Natural killer cell treated with Interleukin-12 subunit alpha and Interleukin-12 subunit beta and Interleukin-15 and Interleukin-18, amount 100 ng/mL, for 72 hours (primary cell): Measurements from ENCODE around the gene FNDC3B. TPM values are rescaled to one million over a fixed set of nuclear protein-coding genes. Genes with fewer than 3 reads are reported as not detected.

Experiments used
- ATAC-seq, 2 donors: fragments of 150-1000 bp; cut with Tn5 transposase in 1 of 2; sonication (Bioruptor Pico), chemical (Tn5 transposase) in 1 of 2; 2 replicates each; pipeline ENCODE4 v1.10.0; 2021
- DNase-seq: peaks from one replicate; pipeline ENCODE4 v3.0.0; 2022; ENCODE audit warnings: low spot score
- H3K27ac Mint-ChIP-seq, 2 donors: 1 replicate in 1 of 2; 2 replicates in 1 of 2; pipeline ENCODE4 v1.8.0; 2022; ENCODE audit warnings: mixed read lengths in 2 of 2, mild to moderate bottlenecking in 1 of 2, moderate library complexity in 1 of 2
- H3K27me3 Mint-ChIP-seq, 2 donors: 1 replicate in 1 of 2; 2 replicates in 1 of 2; pipeline ENCODE4 v1.8.0; 2022; ENCODE audit warnings: mixed read lengths in 2 of 2
- H3K36me3 Mint-ChIP-seq: one replicate; pipeline ENCODE4 v1.8.0; 2022; ENCODE audit warnings: mixed read lengths
- H3K4me1 Mint-ChIP-seq, 2 donors: 1 replicate in 1 of 2; 2 replicates in 1 of 2; pipeline ENCODE4 v1.8.0; 2022; ENCODE audit warnings: low read depth in 2 of 2, mixed read lengths in 2 of 2, mild to moderate bottlenecking in 1 of 2
- H3K4me3 Mint-ChIP-seq: one replicate; pipeline ENCODE4 v1.8.0; 2022; ENCODE audit warnings: mixed read lengths
- H3K9me3 Mint-ChIP-seq: 2 replicates; pipeline ENCODE4 v1.8.0; 2022; ENCODE audit warnings: mixed read lengths
- total RNA-seq, 2 donors: library from RNA; stranded (reverse); gene quantifications; one replicate each; pipeline ENCODE4 v1.2.3, GENCODE V29; 2022

The FNDC3B gene
- total RNA-seq, 2 donors from 2014 or later = 149 to 217 TPM

GRCh38 chr3:172262991-172263608 lies 223.7 kb downstream of the FNDC3B start:
- H3K27ac Mint-ChIP-seq = no peak overlapping the region
- DNase-seq (no peak), ATAC-seq (no peak)
- H3K4me3 Mint-ChIP-seq = no peak overlapping the region
- H3K9me3 Mint-ChIP-seq = no peaks in the 10 kb centered on the region
- H3K4me1 Mint-ChIP-seq = peaks cover 15 to 21% of the 10 kb centered on the region in 2 donors
- H3K27me3 Mint-ChIP-seq = no peaks in the 10 kb centered on the region
- H3K36me3 Mint-ChIP-seq = peaks cover 22% of the 10 kb centered on the region

- Mint-ChIP-seq H3K9me3 (no peaks in the 10 kb centered on the region), H3K4me3 (no peak overlapping the region), H3K27me3 (no peaks in the 10 kb centered on the region), H3K4me1 (peaks cover 15 to 21% of the 10 kb centered on the region in 2 donors), H3K27ac (peak overlapping the region in 1 of 2 donors; percentile 78), H3K36me3 (peaks cover 22% of the 10 kb centered on the region)
- ATAC-seq (no peak), DNase-seq (no peak)
These were observed 224.6 kb downstream of the FNDC3B start for GRCh38 chr3:172263781-172264486.

GRCh38 chr3:172266103-172266502 lies 226.7 kb downstream of the FNDC3B start:
- peak overlapping the region in 1 of 2 donors; percentile 33 for H3K27ac Mint-ChIP-seq
- no peaks in the 10 kb centered on the region for H3K27me3 Mint-ChIP-seq
- no peak overlapping the region for H3K4me3 Mint-ChIP-seq
- no peak for ATAC-seq
- peaks cover 21% of the 10 kb centered on the region in 2 donors for H3K4me1 Mint-ChIP-seq
- DNase-seq = no peak
- H3K36me3 Mint-ChIP-seq = peaks cover 25% of the 10 kb centered on the region
- no peaks in the 10 kb centered on the region for H3K9me3 Mint-ChIP-seq

DNA sequence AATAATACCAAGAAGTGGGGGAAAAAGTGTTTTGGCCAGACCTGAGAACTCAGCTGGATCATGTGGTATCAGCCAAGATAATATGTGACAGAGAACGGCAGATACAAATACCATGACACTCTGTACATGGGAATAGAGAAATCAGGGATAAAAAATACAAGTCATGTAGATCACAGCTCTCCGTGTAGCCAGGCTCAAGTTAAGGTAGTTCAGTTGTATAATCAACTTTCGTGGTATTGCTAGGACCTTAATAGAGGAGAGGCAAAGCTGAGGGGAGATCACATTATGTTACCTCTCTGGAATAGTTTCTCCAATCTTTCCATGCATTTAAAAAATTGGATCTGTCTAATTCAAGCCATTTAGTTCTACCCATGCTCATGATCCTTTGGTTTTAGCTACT lies 229.0 kb downstream of the FNDC3B start:
- peak overlapping the region in 1 of 2 donors; percentile 10 for H3K27ac Mint-ChIP-seq
- ATAC-seq (no peak), DNase-seq (no peak)
- no peak overlapping the region for H3K4me3 Mint-ChIP-seq
- no peaks in the 10 kb centered on the region for H3K9me3 Mint-ChIP-seq
- H3K4me1 Mint-ChIP-seq = peaks cover 22 to 35% of the 10 kb centered on the region in 2 donors
- no peaks in the 10 kb centered on the region for H3K27me3 Mint-ChIP-seq
- H3K36me3 Mint-ChIP-seq = peaks cover 14% of the 10 kb centered on the region

GRCh38 chr3:172268868-172269267 lies 229.5 kb downstream of the FNDC3B start:
- ATAC-seq (no peak), DNase-seq (no peak)
- H3K27me3 Mint-ChIP-seq = no peaks in the 10 kb centered on the region
- peak overlapping the region in 1 of 2 donors; percentile 10 for H3K27ac Mint-ChIP-seq
- H3K36me3 Mint-ChIP-seq = peaks cover 14% of the 10 kb centered on the region
- H3K9me3 Mint-ChIP-seq = no peaks in the 10 kb centered on the region
- H3K4me3 Mint-ChIP-seq = no peak overlapping the region
- H3K4me1 Mint-ChIP-seq = peaks cover 22 to 33% of the 10 kb centered on the region in 2 donors

GRCh38 chr3:172270557-172271166 lies 231.3 kb downstream of the FNDC3B start:
- peak overlapping the region in 1 of 2 donors; percentile 4 for H3K27ac Mint-ChIP-seq
- no peak overlapping the region for H3K4me3 Mint-ChIP-seq
- no peak for DNase-seq
- H3K4me1 Mint-ChIP-seq = peaks cover 35 to 36% of the 10 kb centered on the region in 2 donors
- H3K36me3 Mint-ChIP-seq = peaks cover 20% of the 10 kb centered on the region
- H3K9me3 Mint-ChIP-seq = no peaks in the 10 kb centered on the region
- ATAC-seq = no peak
- no peaks in the 10 kb centered on the region for H3K27me3 Mint-ChIP-seq

DNA sequence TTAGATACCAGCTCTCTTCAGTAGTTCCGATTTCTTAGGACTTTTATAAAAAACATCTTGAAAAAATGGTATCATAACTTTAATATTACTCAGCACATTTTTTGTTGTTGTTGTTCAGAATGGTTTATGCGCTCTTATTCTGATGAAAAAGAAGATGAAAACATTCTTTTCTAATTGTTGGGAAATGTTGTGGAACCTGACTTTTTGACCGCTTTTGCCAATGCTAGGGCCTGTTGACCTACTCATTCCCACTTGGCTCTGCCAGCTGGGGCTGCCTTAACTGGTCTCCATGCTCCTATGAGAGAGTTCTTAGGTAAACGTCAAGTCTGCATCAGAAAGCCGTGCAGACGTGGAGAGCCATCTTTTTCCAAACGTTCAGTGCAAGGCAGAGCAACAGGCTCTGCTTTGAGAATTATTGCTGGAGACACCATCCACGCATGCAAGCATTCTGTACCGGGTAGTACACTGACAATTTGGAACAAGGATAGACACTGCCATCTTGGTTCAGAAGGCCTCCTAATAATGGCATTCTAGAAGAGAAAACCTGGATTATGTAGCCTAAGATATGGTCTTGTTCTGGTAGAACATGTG lies 232.1 kb downstream of the FNDC3B start:
- no peak for DNase-seq
- Mint-ChIP-seq H3K9me3 (no peaks in the 10 kb centered on the region), H3K4me1 (peaks cover 42 to 43% of the 10 kb centered on the region in 2 donors)

GRCh38 chr3:172272698-172273097 lies 233.3 kb downstream of the FNDC3B start:
- H3K9me3 Mint-ChIP-seq = no peaks in the 10 kb centered on the region
- no peak for ATAC-seq
- H3K27ac Mint-ChIP-seq = peak overlapping the region in 1 of 2 donors; percentile 80

More for the DNA sequence above, 232.1 kb downstream of the FNDC3B start:
- peaks cover 25% of the 10 kb centered on the region for H3K36me3 Mint-ChIP-seq
- no peak overlapping the region for H3K27ac Mint-ChIP-seq
- no peak for ATAC-seq
- H3K27me3 Mint-ChIP-seq = no peaks in the 10 kb centered on the region
- H3K4me3 Mint-ChIP-seq = no peak overlapping the region

GRCh38 chr3:172273378-172273777 lies 234.0 kb downstream of the FNDC3B start:
- Mint-ChIP-seq H3K4me3 (no peak overlapping the region), H3K27me3 (no peaks in the 10 kb centered on the region), H3K9me3 (no peaks in the 10 kb centered on the region), H3K4me1 (peaks cover 38 to 44% of the 10 kb centered on the region in 2 donors), H3K36me3 (peaks cover 19% of the 10 kb centered on the region), H3K27ac (peak overlapping the region in 1 of 2 donors; percentile 80)
- DNase-seq (no peak), ATAC-seq (no peak)

More at GRCh38 chr3:172272698-172273097, 233.3 kb downstream of the FNDC3B start:
- H3K27me3 Mint-ChIP-seq = no peaks in the 10 kb centered on the region
- H3K4me3 Mint-ChIP-seq = no peak overlapping the region
- peaks cover 19% of the 10 kb centered on the region for H3K36me3 Mint-ChIP-seq
- H3K4me1 Mint-ChIP-seq = peaks cover 38 to 40% of the 10 kb centered on the region in 2 donors
- no peak for DNase-seq

DNA sequence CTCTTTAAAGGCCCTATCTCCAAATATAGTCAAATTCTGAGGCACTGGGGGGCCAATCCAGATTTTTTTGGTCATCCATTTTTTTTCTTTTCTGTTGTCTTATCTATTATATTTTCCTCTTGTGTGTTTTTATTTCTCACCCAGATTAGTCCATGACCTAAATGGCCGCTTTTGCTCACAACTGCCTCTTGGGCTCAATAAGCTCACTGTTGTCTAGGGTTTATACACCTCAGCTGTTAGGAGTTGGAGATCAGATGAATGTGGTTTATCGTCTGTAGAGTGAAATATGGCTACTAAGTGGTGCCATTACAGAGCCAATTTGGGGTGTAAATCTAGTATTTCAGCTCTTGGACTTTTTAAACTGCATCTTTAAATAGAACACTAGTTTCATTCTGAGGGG lies 235.5 kb downstream of the FNDC3B start:
- Mint-ChIP-seq H3K4me3 (no peak overlapping the region), H3K4me1 (peaks cover 35 to 47% of the 10 kb centered on the region in 2 donors), H3K27me3 (no peaks in the 10 kb centered on the region), H3K36me3 (peaks cover 19% of the 10 kb centered on the region), H3K9me3 (no peaks in the 10 kb centered on the region), H3K27ac (peak overlapping the region; percentile 3 to 56)
- DNase-seq (no peak), ATAC-seq (no peak)

DNA sequence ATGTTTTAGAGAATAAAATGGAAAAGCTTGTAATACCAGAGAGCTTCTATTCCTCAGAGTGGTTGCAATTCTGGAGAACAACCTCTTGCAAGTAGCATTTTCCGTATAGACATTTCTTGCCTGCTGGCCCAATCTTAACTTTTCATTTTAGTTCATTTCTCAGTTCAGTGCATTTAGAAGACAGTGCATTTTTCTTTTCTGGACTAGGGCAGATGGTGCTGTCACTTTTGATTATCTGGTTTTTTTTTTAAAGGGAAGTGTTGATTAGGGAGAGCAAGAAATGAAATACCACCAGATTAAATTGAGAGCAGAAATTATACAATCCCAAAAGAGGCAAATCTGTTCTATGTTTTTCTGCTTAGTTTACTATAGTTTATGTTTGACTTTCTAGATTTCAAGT lies 236.2 kb downstream of the FNDC3B start:
- Mint-ChIP-seq H3K4me1 (peaks cover 34 to 48% of the 10 kb centered on the region in 2 donors), H3K9me3 (no peaks in the 10 kb centered on the region), H3K36me3 (peaks cover 13% of the 10 kb centered on the region), H3K27ac (peak overlapping the region; percentile 3 to 82), H3K27me3 (no peaks in the 10 kb centered on the region), H3K4me3 (no peak overlapping the region)
- no peak for DNase-seq
- no peak for ATAC-seq

DNA sequence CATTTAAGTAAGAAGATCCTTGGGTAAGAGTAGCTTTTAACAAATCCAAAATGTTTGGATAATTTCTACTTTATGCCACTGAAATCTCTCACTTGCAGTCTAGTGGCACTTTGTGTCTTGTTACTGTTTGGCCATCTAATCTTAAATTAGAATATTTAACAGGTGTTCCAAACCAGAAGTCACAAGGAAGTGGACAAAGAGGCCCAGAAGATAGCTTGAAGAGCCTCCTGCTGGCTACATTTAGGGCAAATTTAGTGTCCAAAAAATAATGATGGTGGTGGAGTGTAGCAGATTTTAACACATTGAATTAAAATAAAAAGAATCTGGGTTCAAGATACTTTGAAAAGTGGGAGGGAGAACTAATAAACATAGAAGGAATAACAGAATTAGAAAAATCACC lies 236.7 kb downstream of the FNDC3B start:
- H3K27ac Mint-ChIP-seq = peak overlapping the region; percentile 3 to 82
- H3K4me3 Mint-ChIP-seq = no peak overlapping the region
- no peaks in the 10 kb centered on the region for H3K27me3 Mint-ChIP-seq
- ATAC-seq (no peak), DNase-seq (no peak)
- no peaks in the 10 kb centered on the region for H3K9me3 Mint-ChIP-seq
- H3K36me3 Mint-ChIP-seq = peaks cover 12% of the 10 kb centered on the region
- peaks cover 32 to 48% of the 10 kb centered on the region in 2 donors for H3K4me1 Mint-ChIP-seq

GRCh38 chr3:172277151-172277652 lies 237.8 kb downstream of the FNDC3B start:
- no peak for DNase-seq

More at GRCh38 chr3:172277151-172277652, 237.8 kb downstream of the FNDC3B start:
- ATAC-seq = no peak
- H3K4me3 Mint-ChIP-seq = no peak overlapping the region
- no peaks in the 10 kb centered on the region for H3K27me3 Mint-ChIP-seq
- peaks cover 17% of the 10 kb centered on the region for H3K36me3 Mint-ChIP-seq
- H3K27ac Mint-ChIP-seq = no peak overlapping the region
- no peaks in the 10 kb centered on the region for H3K9me3 Mint-ChIP-seq
- H3K4me1 Mint-ChIP-seq = peaks cover 30 to 47% of the 10 kb centered on the region in 2 donors
